ENCODE results near the gene LY6G6D. TPM values are rescaled to one million over a fixed set of nuclear protein-coding genes. Genes with fewer than 3 reads are reported as not detected.

The LY6G6D gene
- total and polyA plus RNA-seq, 2 of the 13 experiments (the other 11 are each of a cell fraction or from before 2014, with no cell fraction given): not detected

GRCh38 chr6:31730631-31731086 is 15.5 kb downstream of the LY6G6D start (continued):
- TF ChIP-seq ZNF318 (CRISPR knock-in tag; IDR thresholded peaks at IDR 0.05) (no peak), TGIF2 (CRISPR knock-in tag; IDR thresholded peaks at IDR 0.05) (no peak), ATF1 (CRISPR knock-in tag; IDR thresholded peaks at IDR 0.05) (no peak), ZBTB7A (CRISPR knock-in tag; IDR thresholded peaks at IDR 0.05) (no peak), HIVEP1 (CRISPR knock-in tag; IDR thresholded peaks at IDR 0.05) (no peak), NFYB (CRISPR knock-in tag; IDR thresholded peaks at IDR 0.05) (no peak), TCF12 (IDR thresholded peaks at IDR 0.05) (no peak), TCF12 (CRISPR knock-in tag; IDR thresholded peaks at IDR 0.05) (0 out of 2 replicates have a peak, but pooled peaks have one; percentile 64), RBM22 (optimal IDR thresholded peaks at IDR 0.05; ENCODE audit: low read length) (peak; percentile 35), GATA4 (IDR thresholded peaks at IDR 0.05; ENCODE audit: borderline replicate concordance, low read depth) (no peak), PAF1 (CRISPR knock-in tag; IDR thresholded peaks at IDR 0.05) (0 out of 2 replicates have a peak, but pooled peaks have one; percentile 67), PRPF4 (IDR thresholded peaks at IDR 0.05; ENCODE audit: low read depth, low read length, poor library complexity, severe bottlenecking) (no peak), KDM5B (CRISPR knock-in tag; IDR thresholded peaks at IDR 0.05; ENCODE audit: borderline replicate concordance) (no peak), KDM2A (CRISPR knock-in tag; IDR thresholded peaks at IDR 0.05; ENCODE audit: borderline replicate concordance, low read depth) (no peak), ZNF543 (CRISPR knock-in tag; IDR thresholded peaks at IDR 0.05) (no peak), ATF3 (CRISPR knock-in tag; IDR thresholded peaks at IDR 0.05) (no peak), ZNF749 (CRISPR knock-in tag; IDR thresholded peaks at IDR 0.05; ENCODE audit: borderline replicate concordance) (no peak), SALL2 (CRISPR knock-in tag; IDR thresholded peaks at IDR 0.05) (no peak), REXO4 (CRISPR knock-in tag; IDR thresholded peaks at IDR 0.05; ENCODE audit: borderline replicate concordance) (no peak), SMAD1 (CRISPR knock-in tag; IDR thresholded peaks at IDR 0.05; ENCODE audit: borderline replicate concordance, low read depth) (no peak), ZZZ3 (CRISPR knock-in tag; IDR thresholded peaks at IDR 0.05; ENCODE audit: borderline replicate concordance) (no peak), ZNF558 (CRISPR knock-in tag; IDR thresholded peaks at IDR 0.05; ENCODE audit: borderline replicate concordance) (0 out of 2 replicates have a peak, but pooled peaks have one; percentile 53), ZNF547 (CRISPR knock-in tag; IDR thresholded peaks at IDR 0.05) (no peak), LBX2 (CRISPR knock-in tag; IDR thresholded peaks at IDR 0.05; ENCODE audit: borderline replicate concordance) (no peak)

Data from HepG2 (cell line).